ENCODE measurements around the gene NACC2.

NACC2 gene

DNA sequence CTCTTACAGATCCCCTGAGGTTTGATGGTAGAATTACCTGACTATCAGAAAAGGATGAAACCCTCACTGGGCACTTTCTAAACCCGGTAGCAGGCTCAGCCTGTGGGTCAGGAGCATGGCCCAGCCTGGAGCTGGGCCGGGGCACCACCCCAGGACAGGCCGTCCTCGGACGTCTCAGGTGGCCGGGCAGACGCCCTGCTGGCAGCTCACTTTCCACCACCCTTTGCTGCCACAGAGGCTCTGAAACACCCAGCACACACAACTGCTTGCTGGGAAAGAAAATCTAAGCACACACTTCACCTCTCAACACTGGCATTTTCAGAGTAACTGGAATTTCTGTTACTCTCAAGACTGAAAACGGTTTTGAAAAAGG is 138.3 kb downstream of the NACC2 start:
- TF ChIP-seq ZNF8 (CRISPR knock-in tag; IDR thresholded peaks at IDR 0.05) = no peak
- ATAC-seq = no peak
